GM18861 (cell line): ENCODE data around the gene LRRIQ3.
A peak's percentile ranks its signal among the peaks of the same experiment; 100 is the strongest.
"Not testable (repeated sequence)": the region's sequence is repeated elsewhere in the genome, so short reads cannot be mapped to it uniquely, and the experiment has no call there.

Source experiments
- ATAC-seq: cut with Tn5 transposase; IDR thresholded peaks from one replicate; pipeline ENCODE4 v1.9.1; 2021; ENCODE audit not compliant: unreplicated experiment

LRRIQ3 gene

DNA sequence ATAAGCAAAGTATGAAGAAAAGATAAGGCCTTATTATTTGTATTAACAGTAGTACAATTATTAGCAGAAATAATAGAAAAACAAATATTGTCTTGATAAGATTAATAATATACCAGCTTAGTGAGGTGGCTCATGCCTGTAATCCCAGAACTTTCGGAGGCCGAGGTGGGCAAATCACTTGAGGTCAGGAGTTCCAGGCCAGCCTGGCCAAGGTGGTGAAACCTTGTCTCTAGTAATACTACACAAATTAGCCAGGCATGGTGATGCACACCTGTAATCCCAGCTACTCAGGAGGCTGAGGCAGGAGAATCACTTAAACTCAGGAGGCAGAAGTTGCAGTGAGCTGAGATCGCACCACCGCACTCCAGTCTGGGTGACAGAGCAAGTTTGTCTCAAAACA lies 80.6 kb downstream of the LRRIQ3 start:
- not testable (repeated sequence) for ATAC-seq

DNA sequence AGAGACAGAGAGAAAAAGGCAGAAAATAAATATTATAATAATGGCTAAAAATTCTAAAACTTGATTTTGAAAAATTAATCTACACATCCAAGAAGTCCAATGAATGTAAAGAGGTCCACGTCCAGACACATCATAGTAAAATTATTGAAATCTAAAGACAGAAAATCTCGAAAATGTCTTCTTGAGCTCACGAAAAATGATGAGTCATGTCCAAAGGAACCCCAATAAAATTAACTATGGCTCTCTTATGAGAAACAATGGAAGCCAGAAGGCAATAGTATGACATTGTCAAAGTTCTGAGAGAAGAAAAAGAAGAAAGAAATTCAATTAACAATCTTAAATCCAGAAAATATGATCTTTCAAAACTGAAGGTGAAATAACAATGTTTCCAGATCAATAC lies 84.6 kb downstream of the LRRIQ3 start:
- ATAC-seq = no peak

DNA sequence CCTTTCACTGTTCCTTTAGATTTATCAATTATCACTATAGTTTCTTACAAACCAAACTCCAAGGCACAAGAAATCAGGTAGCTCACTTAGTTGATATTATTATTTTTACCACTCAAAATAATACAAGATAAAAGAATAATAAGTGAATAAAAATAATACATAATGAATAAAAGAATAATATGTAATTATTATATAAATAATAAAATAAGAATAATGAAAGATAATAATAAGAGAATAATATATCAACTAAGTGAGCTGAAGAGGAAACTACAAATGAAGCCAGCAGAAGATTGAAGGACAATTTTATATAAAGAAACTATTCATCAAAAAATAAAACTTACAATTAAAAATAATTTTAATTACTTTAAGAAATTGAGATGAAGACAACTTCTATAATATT lies 90.6 kb downstream of the LRRIQ3 start:
- ATAC-seq = no peak

DNA sequence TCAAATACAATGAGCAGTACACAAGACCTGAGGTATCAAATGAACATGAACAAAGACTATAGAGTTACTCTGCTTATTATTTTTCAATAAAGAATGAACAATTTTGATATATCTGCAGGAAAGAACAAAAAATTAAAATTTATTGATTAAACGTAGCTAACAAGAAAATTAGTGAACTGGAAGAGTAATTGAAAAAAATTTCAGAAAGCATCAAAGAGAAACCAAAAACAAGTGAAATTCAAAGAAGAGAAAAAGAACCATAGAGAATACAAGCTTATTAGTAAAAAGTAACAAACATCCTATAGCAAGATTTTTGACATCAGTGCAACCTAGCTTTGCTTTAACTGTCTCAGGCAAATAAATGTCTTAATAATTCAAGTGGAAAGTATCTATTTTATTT lies 106.6 kb downstream of the LRRIQ3 start:
- ATAC-seq = no peak

- no peak for ATAC-seq
Measured at GRCh38 chr1:74083128-74083527, 114.8 kb downstream of the LRRIQ3 start.

- ATAC-seq = no peak
Measured at GRCh38 chr1:74065081-74065480, 132.9 kb downstream of the LRRIQ3 start.

DNA sequence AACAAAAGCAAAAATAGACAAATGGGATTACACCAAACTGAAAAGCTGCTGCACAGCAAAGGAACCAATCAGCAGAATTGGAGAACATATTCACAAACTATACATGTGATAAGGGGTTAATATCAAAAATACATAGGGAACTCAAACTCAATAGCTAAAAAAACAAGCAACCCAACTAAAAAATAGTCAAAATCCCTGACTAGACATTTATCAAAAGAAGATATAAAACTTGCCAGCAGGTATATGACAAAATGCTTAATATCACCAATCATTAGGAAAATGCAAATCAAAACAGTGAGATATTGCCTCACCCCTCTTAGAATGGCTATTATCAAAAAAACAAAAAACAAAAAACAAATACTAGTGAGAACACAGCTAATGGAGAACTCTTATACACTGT lies 140.3 kb downstream of the LRRIQ3 start:
- no peak for ATAC-seq

DNA sequence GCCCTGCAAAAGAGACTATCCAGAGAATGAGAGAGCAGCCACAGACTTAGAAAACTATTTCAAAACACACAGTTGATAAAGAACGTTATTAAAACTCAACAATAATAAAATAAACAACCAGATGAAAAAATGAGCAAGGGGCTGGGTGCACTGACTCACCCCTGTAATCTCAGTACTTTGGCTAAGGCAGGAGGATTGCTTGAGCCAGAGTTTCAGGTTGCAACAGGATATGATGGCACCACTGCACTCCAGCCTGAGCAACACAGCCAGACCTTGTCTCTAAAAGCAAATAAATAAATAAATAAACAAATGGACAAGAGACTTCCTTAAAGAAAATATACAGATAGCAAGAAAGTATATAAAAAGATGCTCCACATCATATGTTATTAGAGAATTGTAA lies 144.6 kb downstream of the LRRIQ3 start:
- ATAC-seq = no peak

GRCh38 chr1:74050386-74050785 lies 147.6 kb downstream of the LRRIQ3 start:
- ATAC-seq = no peak

DNA sequence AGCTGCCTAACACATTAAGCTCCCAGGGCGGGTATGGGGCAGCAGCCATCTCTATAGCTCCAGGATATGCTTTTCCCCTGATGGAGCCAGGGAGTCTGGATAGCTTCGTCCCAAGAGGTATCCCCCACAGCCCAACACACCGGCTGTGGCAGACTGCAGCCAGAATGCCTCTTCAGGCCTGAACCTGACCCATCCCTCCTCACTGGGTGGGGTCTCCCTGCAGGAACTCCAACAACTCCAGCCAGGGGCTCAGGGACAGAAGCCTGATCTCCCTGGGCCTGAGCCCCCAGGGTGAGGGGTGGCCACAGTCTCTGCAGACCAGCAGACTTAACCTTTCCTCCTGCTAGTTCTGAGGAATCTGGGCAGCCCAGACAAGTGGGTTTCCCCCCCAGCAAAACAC lies 159.9 kb downstream of the LRRIQ3 start:
- ATAC-seq = no peak

DNA sequence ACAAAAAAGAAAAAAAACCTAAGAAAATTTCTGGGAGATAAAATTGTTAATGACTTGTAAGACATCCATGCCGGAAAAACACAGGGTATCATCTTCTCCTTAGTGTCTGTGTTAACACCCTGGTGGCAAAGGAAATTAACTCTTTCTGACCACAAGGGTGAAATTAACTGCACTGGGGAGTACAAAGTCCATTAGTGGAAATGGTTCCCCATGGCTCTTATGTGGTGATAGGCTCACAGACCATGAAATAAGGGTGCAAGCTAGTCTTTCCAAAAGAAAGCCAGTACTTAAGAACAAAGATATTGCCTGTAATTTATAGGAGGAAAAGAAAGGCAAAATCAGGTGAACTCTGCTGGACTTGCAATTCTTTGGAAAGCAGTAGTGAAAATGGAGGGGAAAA lies 185.4 kb downstream of the LRRIQ3 start:
- ATAC-seq = no peak

GRCh38 chr1:74011736-74012135 lies 186.2 kb downstream of the LRRIQ3 start:
- ATAC-seq = no peak

- no peak for ATAC-seq
Measured at GRCh38 chr1:74010206-74010605, 187.8 kb downstream of the LRRIQ3 start.

DNA sequence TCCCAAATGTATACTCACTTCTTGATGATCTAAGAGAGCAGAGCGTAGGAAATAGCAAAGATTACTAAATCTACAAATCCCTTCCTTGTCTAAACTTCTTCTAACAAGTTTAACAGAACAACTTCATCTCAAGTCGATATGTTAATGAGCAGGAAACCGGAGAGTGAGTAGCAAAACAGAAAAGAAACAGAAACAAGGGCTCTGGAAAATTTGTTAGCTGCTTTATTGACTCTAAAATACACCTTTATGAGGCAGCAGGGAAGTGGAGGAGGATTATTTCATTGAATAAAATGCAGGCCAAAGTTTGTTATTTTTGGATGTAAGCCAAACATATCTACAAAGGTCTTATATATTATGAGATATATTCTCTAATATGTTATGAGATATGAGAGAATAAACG lies 192.4 kb downstream of the LRRIQ3 start:
- no peak for ATAC-seq

GRCh38 chr1:74003806-74004205 lies 194.2 kb downstream of the LRRIQ3 start:
- no peak for ATAC-seq

- ATAC-seq = peak; percentile 74
Measured at GRCh38 chr1:73998348-73998959, 199.5 kb downstream of the LRRIQ3 start.

DNA sequence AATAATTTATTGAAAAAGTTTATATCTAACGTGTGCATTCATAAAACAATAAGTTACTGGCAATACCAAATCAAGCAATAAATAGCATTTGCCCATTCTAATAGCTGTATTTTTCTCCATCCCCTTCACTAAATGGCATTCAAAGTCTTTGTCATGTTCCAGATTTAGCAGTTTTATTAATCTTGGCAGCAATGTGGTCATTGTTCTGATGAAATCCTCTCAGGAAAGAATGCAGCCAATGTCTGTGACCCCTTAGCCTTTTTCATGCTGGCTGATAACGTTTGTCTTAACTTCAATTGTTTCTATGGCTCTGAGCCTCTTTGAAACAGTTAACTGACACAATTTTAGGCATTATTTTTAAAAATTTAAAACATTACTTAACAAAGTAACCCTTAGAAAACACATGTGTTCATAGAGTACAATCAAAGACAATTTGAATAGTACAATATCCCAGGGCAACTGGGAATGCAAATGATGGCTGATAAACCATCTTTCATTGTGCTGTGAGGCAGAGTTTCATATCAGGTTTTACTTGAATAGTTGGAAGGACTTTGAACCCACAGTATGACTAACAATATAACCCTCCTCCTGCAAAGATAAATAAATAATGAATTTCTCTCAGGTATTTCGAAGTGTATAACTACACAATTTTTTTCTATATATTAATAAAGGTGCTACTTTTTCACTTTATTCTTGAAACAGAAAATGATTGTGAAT lies 217.5 kb downstream of the LRRIQ3 start:
- ATAC-seq = peak; percentile 62

DNA sequence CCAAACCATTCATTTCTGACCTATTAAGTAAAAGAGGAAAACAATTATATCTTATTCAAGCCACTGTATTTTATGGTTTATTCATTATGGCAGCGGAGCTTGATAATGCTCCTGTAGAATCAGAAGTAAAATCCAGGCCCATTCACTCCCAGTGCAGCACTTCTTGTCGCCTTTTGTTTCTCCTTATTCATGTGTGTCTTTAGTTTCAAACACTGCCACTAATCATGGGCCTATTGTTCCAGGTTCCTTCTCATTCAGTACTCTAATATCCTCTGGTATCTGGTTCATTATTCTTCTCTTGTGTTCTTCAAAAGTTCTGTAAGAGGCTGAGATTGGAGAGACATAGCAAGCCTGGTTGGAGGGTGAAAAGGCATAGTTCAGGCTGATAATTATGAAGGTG lies 218.3 kb downstream of the LRRIQ3 start:
- ATAC-seq = no peak

- no peak for ATAC-seq
Measured at GRCh38 chr1:73978964-73979363, 219.0 kb downstream of the LRRIQ3 start.
